GM12874 (cell line): ENCODE measurements around the gene GMNN.
A peak's percentile ranks its signal among the peaks of the same experiment; 100 is the strongest.

ENCODE experiments used
- CTCF ChIP-seq: IDR thresholded peaks from 2 replicates; pipeline ENCODE4 v1.5.1; 2011; ENCODE audit warnings: low read depth, mild to moderate bottlenecking, control low read depth, low read length, moderate library complexity; ENCODE audit not compliant: insufficient read depth

GMNN gene

GRCh38 chr6:24759718-24760117 is 15.0 kb upstream of the GMNN start:
- TF ChIP-seq CTCF = no peak

GRCh38 chr6:24760210-24760609 is 14.5 kb upstream of the GMNN start:
- no peak for TF ChIP-seq CTCF

GRCh38 chr6:24761193-24761835 is 13.4 kb upstream of the GMNN start:
- TF ChIP-seq CTCF = no peak

GRCh38 chr6:24761851-24762250 is 12.9 kb upstream of the GMNN start:
- no peak for TF ChIP-seq CTCF

- TF ChIP-seq CTCF = no peak
Measured at GRCh38 chr6:24763578-24763977, 11.2 kb upstream of the GMNN start.

GRCh38 chr6:24766680-24767462 is 7.9 kb upstream of the GMNN start:
- 0 out of 2 replicates have a peak, but pooled peaks have one; percentile 9 for TF ChIP-seq CTCF

GRCh38 chr6:24768361-24768760 is 6.4 kb upstream of the GMNN start:
- no peak for TF ChIP-seq CTCF
